Measurements from ENCODE around the gene CCT6A. TPM values are rescaled to one million over a fixed set of nuclear protein-coding genes. Genes with fewer than 3 reads are reported as not detected.
"Not testable (repeated sequence)": the region's sequence is repeated elsewhere in the genome, so short reads cannot be mapped to it uniquely, and the experiment has no call there.

Gene CCT6A
- total RNA-seq, 1 donor from 2014 or later: 148 TPM

DNA sequence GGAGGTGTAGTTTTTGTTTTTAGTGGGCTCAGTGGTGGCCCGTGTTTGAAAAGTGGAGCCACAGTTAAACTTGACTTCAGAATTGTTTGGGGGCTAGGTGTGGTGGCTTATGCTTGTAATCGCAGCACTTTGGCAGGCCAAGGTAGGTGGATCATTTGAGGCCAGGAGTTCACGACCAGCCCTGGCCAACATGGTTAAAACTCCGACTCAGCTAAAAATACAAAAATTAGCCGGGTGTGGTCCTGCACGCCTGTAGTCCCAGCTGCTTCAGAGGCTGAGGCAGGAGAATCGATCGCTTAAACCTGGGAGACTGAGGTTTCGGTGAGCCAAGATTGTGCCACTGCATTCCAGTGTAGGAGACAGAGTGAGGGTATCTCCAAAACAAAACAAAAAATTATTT is 1.8 kb downstream of the CCT6A start:
- DNase-seq (ENCODE audit: low spot score): no peak

DNA sequence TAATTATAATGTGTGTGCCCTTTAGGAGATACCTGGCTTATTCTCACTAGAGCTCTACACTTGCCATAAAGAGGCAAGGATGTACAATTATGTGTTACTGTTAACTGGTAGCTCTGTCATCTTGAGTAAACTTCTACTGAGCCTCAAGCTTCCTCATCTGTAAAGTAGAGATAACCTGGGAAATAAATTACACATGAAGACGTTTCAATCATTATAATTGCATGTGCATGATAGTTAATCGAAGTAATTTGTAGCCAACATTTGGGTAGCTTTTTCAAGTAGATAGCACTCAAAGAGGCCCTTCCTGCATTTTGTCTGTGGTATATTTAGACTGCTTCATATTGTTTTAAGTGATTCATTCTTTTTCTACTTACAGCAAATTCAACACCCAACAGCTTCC is 2.4 kb downstream of the CCT6A start:
- no peak for DNase-seq (ENCODE audit: low spot score)

DNA sequence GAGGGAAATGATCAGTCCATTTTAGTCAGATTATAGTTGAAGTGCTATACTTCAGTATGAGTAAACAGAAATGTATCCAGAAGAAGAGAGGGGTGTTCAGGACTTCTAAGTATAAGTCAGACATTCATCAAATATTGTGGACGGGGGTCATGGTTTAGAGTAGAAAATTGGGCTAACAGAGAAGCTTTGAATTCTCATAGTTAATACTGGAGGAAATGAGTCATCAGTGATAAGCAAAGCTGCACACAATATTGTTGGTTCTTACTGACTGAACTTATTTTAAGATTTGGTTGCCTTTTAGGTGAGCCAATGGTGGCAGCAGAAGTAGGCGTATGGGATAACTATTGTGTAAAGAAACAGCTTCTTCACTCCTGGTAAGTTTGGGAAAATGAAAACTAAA is 10.8 kb downstream of the CCT6A start:
- no peak for DNase-seq (ENCODE audit: low spot score)

DNA sequence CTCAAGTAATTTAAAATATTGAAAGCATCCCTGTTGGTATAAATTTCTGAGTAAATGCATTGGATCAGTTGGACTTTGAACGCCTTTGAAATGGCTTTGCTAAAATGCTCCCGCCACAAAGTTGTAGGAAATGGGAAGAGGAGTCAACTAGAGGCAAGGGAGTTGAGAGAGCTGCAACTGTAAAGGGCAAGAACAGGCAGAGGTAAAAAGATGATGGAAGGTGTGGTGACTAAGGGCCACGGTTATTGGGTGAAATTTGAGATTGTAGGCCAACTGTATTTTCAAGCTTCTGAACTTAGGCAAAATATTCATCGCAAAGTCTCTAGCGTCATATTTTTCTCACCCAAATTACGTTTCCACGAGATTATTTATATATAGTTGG is 11.9 kb downstream of the CCT6A start:
- DNase-seq (ENCODE audit: low spot score): no peak

DNA sequence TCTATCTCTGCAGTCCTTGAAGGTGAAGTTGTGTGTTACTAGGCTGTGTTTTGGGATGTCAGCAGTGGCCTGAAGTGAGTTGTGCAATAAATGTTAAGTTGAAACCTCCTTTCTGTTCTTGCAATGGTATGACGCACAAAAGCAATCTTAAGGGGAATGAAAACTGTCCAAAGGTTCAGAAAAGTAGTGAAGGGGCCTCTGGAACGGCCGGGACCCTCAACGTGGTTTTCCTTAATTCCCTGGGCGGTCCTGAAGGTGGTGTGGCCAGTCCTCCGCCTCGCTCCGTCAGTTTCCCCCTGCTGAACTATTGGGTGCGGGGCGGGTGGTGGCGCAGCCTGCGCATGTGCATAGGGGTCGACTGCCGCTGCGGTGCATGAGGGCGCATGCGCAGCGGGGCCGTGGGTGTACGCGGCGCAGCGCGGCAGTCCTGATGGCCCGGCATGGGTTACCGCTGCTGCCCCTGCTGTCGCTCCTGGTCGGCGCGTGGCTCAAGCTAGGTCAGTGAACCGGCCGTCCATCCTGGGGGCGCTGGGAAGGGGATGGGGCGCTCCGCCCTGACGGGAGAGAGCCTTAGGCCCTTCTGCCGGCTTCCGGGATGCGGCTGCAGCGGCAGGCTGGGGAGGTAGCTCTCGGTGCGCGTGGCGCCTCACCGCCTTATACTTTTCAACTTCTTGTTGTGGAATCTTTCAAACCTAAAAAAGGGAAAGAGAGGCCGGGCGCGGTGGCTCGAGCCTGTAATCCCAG is 12.5 kb downstream of the CCT6A start, which contains the start of gene SUMF2:
TSS of gene SUMF2 (plus strand) at position 405 of the 744 bp plus-strand sequence. CDS start at position 431, 26 bp downstream.
- peak; percentile 96 for DNase-seq (ENCODE audit: low spot score)

DNA sequence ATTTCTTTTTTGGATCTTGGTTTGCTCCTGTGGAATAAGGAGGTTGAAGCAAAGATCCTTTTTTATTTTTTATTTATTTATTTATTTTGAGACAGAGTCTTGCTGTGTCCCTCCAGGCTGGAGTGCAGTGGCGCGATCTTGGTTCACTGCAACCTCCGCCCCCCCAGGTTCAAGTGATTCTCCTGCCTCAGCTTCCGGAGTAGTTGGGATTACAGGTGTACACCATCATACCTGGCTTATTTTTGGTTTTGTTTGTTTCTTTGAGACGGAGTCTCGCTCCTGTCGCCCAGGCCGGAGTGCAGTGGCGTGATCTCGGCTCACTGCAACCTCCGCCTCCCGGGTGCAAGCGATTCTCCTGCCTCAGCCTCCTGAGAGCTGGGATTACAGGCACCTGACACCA is 14.8 kb downstream of the CCT6A start:
- not testable (repeated sequence) for DNase-seq (ENCODE audit: low spot score)

DNA sequence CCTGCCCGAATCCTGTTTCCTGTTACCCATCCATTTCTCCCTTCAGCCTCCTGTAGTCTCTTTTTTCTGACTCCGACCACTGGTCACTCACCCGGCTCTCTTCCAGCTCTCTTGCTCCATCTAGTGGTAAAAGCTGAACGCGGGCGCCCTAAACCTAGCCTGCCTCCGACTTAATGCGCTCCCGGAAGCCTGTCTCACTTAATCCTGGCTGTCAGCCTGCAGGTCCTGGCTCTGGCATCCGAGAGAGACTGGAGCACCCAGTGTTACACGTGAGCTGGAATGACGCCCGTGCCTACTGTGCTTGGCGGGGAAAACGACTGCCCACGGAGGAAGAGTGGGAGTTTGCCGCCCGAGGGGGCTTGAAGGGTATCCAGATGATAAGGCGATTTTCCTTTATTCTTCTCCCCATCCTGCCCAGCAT is 22.8 kb downstream of the CCT6A start:
- peak; percentile 86 for DNase-seq (ENCODE audit: low spot score)

DNA sequence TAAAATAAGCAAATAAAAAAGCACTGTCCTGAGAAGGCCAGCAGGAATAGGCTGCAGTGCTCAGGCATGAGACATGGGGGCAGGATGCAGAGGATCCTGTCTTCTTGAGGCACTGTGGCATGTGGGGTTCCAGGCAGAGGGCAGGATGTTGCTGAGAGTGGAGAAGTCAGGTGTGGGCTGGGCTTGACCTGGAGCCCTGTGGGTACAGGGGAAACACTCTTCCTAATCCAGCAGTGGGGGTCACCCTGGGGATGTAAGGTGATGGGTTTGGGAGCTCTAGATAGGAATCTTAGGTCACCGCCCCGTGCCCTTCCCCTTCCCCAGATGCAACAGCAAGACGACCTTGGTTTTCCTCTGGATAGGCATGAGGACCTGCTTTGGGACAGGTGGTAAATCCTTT is 26.1 kb downstream of the CCT6A start:
- no peak for DNase-seq (ENCODE audit: low spot score)

DNA sequence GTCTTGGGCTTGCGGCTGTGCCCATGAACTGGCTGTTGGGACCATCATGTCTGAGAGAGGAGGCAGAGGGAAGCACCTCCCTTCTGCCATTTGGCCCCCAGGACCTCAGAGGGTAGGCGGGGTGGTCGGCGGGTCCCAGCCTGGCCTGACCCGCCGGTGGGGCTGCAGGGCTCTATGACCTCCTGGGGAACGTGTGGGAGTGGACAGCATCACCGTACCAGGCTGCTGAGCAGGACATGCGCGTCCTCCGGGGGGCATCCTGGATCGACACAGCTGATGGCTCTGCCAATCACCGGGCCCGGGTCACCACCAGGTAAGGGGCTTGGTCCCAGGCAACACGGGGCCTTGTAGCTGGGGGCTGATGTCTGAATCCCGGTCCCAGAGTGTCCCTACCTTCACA is 26.6 kb downstream of the CCT6A start:
- no peak for DNase-seq (ENCODE audit: low spot score)

DNA sequence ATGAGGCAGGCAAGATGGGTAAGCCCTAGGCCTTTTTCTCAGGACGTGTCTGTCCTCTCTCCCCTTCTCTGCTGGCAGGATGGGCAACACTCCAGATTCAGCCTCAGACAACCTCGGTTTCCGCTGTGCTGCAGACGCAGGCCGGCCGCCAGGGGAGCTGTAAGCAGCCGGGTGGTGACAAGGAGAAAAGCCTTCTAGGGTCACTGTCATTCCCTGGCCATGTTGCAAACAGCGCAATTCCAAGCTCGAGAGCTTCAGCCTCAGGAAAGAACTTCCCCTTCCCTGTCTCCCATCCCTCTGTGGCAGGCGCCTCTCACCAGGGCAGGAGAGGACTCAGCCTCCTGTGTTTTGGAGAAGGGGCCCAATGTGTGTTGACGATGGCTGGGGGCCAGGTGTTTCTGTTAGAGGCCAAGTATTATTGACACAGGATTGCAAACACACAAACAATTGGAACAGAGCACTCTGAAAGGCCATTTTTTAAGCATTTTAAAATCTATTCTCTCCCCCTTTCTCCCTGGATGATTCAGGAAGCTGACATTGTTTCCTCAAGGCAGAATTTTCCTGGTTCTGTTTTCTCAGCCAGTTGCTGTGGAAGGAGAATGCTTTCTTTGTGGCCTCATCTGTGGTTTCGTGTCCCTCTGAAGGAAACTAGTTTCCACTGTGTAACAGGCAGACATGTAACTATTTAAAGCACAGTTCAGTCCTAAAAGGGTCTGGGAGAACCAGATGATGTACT is 28.1 kb downstream of the CCT6A start:
- no peak for DNase-seq (ENCODE audit: low spot score)

DNA sequence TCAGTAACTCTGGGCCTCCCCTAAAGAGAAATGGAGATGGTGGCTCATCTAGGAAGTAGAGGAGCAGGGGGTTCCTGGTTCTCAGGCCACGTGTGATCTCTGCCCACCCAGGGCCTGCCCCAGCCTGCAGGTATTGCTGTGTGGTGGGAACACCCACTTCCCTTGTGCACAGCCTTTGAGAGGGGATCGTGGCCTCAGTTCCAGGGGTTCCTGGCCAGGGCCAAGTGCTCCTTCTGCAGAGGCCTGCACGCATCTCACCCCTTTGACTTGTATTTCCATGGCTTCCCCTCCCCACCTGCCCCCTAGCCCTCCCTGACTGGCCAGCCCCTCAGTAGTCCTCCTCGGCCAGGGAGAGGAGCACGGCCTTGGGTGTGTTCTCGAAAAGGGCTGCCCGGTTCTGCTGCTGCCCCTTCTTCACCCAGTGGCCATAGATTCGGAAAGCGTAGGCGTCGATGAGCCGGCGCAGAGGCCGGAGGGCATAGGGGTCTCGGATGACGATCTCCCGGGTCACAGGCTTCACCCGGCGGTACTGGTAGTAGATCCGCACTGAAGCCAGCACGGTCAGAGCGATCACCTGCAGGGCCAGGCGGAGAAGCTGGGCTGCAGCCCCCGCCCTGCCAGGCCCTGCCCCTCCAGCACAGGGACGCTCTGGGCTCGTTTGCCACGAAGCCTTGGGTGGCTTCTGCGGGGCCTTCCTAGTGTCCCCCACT is 29.3 kb downstream of the CCT6A start:
- not testable (repeated sequence) for DNase-seq (ENCODE audit: low spot score)

DNA sequence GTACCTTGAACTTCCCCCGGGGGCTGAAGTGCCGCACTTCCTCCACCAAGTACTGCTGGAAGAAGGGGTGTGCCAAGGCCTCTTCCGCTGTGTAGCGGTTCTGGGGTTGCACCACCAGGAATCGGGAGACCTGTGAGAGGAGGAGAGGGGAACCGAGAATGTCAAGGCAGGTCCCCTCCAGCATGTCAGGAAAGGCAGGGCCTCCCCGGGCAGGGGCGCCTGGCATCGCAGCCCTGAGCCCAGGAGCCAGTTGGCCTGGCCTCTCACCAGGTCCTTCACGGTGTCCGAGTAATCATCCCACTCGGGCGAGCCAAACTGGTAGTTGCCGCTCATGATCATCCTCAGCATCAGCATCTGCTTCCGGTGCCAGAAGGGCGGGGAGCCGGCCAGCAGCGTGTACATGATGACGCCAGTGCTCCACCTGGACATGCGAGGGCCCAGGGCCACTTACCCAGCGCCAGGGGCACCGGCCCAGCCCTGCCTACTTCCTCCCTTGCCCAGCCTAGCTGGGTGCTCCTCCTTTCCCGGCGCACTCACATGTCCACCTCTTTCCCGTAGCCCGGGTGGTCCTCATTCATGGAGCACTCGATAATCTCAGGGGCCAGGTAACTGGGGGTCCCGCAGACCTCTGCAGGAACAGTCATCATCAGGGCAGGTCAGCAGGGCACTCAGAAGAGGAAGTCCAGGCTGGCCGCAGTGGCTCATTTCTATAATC is 30.2 kb downstream of the CCT6A start:
- no peak for DNase-seq (ENCODE audit: low spot score)

DNA sequence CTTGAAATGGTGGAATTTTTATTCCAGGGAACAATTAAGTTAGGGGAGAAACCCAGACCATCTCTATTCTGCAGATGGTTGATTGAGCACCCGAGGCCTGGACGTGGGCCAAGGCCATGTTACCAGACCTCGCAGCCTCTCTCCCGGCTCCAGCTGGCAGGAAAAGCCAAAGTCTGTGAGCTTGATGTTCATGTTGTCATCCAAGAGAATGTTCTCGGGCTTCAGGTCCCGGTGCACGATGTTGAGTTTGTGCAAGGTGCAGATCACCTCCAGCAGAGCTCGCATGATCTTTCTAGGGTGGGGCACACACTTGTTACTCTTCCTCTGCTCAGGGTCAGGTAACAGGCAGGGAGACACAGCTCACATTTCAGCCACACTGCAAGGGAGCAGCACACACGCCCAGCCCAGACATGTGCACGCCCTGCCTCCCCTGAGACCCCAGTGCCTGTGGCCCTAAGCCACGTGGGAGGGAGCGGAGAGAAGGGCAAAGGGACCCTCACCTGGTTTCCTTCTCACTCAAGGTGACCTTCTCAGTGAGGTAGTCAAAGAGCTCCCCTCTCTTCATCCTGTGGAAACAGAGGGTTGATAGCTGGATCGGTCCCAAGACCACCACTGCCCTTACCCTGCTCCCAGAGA is 31.7 kb downstream of the CCT6A start:
- no peak for DNase-seq (ENCODE audit: low spot score)

DNA sequence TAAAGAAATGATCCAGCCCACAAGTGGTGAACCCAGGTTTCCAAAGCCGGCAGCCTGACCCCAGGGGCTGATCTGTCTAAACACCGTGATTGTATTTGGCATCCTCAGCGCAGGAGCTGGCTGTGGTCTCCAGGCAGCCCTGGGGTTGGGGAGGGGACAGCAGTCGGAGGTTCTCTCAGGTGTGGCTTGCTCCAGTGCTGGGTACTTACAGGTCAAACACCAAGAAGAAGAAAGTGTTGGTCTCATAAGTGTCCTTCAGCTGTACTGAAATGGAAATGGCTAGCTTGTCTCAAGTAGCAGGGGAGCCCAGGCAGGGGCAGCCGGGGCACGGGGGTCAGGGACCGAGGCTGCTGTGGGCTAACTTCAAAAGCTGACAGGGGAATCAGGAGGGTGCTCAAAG is 35.2 kb downstream of the CCT6A start:
- DNase-seq (ENCODE audit: low spot score): no peak

DNA sequence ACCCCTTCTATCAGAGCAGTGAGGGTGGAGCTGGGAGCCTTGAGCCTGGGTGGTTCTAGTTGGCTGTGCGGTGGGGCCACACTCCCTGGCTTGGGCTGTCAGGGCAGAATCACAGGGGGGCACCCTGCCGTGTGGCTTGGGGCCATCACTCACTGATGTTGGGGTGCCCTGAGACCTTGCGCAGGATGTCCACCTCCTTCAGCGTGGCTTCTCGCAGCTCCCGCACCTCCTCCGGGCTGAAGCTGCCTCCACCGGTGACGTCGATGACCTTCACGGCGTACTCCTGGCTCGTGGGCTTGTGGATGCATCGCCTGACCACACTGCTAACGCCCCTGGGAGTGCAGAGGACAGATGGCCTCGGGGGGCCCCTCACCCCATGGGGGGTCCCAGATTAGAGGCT is 35.9 kb downstream of the CCT6A start:
- no peak for DNase-seq (ENCODE audit: low spot score)

DNA sequence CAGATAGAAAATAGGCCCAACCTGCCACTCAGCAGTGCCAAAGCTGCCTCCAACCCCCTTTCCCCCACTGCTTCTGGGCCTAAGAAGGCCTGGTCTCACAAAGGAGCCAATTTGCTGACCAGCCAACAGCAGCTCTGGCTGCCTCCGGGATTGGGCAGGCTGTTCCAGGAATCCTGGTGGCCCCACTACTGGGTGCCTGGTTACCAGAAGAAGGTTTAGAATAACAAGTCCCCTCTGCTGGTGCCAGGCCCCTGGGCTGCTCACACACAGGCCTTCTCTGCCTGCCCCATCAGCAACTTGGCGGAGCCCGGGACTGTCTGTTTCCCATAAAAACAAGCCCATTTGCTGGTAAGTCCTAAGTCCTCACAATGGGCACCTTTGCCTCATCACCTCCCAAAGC is 40.0 kb downstream of the CCT6A start:
- no peak for DNase-seq (ENCODE audit: low spot score)

DNA sequence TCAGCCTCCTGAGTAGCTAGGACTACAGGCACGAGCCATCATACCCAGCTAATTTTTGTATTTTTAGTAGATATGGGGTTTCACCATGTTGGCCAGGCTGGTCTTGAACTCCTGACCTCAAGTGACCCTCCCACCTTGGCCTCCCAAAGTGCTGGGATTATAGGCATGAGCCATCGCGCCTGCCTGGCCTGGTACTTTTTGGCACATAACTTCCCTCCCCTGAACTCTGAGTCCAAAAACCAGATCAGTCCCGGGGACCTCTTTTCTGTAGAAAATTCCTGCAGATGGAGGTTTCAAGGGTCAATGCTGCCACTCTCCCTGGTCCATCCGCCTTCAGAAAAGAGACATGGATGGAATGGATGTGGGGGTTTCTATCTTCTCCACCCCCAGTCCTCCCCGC is 40.8 kb downstream of the CCT6A start:
- not testable (repeated sequence) for DNase-seq (ENCODE audit: low spot score)

DNA sequence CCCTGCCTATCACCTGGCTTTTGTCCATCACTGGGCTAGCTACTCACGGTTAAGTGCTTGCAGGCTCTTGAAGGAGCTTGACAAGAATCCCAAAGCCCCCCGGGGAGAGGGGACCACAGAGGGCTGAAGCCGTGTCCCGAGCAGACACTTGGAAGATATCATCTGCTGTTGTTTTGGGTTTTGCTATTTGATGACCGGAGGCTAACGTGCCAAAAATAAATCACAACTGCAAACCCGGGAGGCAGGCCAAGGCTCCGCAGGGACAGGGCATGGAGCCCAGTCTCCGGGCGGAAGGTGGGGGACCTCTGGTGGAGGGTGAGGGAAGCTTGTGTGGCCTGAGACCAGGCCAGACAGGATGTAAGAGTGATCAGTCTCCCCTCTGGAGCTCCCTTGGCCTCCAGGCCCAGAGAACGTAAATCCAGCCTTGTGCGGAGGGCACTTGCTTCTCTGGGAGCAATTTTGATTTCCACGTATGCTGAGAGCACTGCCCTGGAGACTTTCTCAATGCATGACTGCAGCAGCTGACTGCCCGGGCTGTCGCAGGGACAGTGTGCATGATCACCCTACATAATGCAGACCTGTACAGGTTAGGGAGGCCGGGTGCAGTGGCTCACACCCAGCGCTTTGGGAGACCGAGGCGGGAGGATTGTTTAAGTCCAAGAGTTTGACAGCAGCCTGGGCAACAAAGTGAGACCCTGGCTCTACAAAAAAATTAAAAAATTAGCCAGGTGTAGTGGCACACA is 41.4 kb downstream of the CCT6A start, which contains the start of gene PHKG1:
TSS of gene PHKG1 (minus strand) at position 164 of the 743 bp plus-strand sequence. CDS start 4,011 bp downstream, outside the sequence.
- DNase-seq (ENCODE audit: low spot score): peak; percentile 71

DNA sequence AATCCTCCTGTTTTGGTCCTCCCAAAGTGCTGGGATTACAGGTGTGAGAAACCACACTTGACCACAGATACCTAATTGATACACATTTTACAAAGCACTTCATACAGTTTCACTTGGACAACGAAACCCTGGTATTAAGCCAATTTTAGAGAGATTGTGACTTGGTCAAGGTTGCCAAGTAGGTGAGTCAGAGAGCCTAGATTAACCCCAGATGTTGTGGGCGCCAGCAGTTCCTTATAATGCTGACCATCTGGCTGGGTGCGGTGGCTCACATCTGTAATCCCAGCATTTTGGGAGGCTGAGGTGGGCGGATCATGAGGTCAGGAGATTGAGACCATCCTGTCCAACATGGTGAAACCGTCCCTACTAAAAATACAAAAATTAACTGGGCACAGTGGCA is 46.1 kb downstream of the CCT6A start:
- DNase-seq (ENCODE audit: low spot score): peak; percentile 21
